OCI-LY1 (cell line): ENCODE measurements around the gene NISCH.

Source experiments
- H2AFZ ChIP-seq: fragments of 200-600 bp; sonication (generic), shearing (Covaris generic); 2 replicates; pipeline ENCODE4 v1.6.0; 2014; ENCODE audit warnings: antibody characterized with exemption, mild to moderate bottlenecking, low read length
- H3F3A ChIP-seq: fragments of 200-600 bp; sonication (generic), shearing (Covaris generic); 2 replicates; pipeline ENCODE4 v1.6.0; 2014; ENCODE audit warnings: mild to moderate bottlenecking, antibody characterized with exemption, low read length, moderate library complexity; ENCODE audit not compliant: insufficient read depth
- H3K27ac ChIP-seq: fragments of 200-600 bp; sonication (generic); 2 replicates; pipeline ENCODE4 v1.5.1; 2014; ENCODE audit warnings: low read length, mixed run types, mild to moderate bottlenecking, low read depth; ENCODE audit not compliant: poor library complexity, severe bottlenecking
- H3K27me3 ChIP-seq: fragments of 200-600 bp; sonication (generic); 2 replicates; pipeline ENCODE4 v1.6.0; 2014; ENCODE audit warnings: antibody characterized with exemption, mild to moderate bottlenecking, low read length, moderate library complexity; ENCODE audit not compliant: insufficient read depth
- H3K36me3 ChIP-seq: fragments of 200-600 bp; sonication (generic); 2 replicates; pipeline ENCODE4 v1.6.1; 2014; ENCODE audit warnings: mild to moderate bottlenecking, antibody characterized with exemption, low read length, moderate library complexity, mixed read lengths; ENCODE audit not compliant: insufficient read depth
- H3K4me1 ChIP-seq: fragments of 200-600 bp; sonication (generic); 2 replicates; pipeline ENCODE4 v1.5.1; 2014; ENCODE audit warnings: mild to moderate bottlenecking, low read length, moderate library complexity; ENCODE audit not compliant: insufficient read depth, severe bottlenecking
- H3K4me2 ChIP-seq: fragments of 200-600 bp; sonication (generic), shearing (Covaris generic); 2 replicates; pipeline ENCODE4 v1.6.1; 2014; ENCODE audit warnings: low read length
- H3K4me3 ChIP-seq: fragments of 200-600 bp; sonication (generic); 2 replicates; pipeline ENCODE4 v1.5.1; 2014; ENCODE audit warnings: low read length, low read depth, mild to moderate bottlenecking, mixed read lengths; ENCODE audit not compliant: poor library complexity, severe bottlenecking
- H3K79me2 ChIP-seq: fragments of 200-600 bp; shearing (Covaris generic); 2 replicates; pipeline ENCODE4 v1.6.1; 2016; ENCODE audit warnings: mixed run types, low read length, mixed read lengths; ENCODE audit not compliant: insufficient read depth
- H3K9ac ChIP-seq: fragments of 200-600 bp; sonication (generic), shearing (Covaris generic); 2 replicates; pipeline ENCODE4 v1.6.1; 2014; ENCODE audit warnings: mild to moderate bottlenecking, low read length, mixed read lengths
- H3K9me2 ChIP-seq: fragments of 200-600 bp; sonication (generic), shearing (Covaris generic); 2 replicates; pipeline ENCODE4 v1.6.1; 2014; ENCODE audit warnings: low read depth, mild to moderate bottlenecking, low read length, mixed read lengths
- H3K9me3 ChIP-seq: fragments of 200-600 bp; shearing (Covaris generic); 2 replicates; pipeline ENCODE4 v1.6.1; 2014; ENCODE audit warnings: low read length, mixed read lengths
- H4K20me1 ChIP-seq: fragments of 200-600 bp; sonication (generic), shearing (Covaris generic); 2 replicates; pipeline ENCODE4 v1.6.0; 2016; ENCODE audit warnings: mild to moderate bottlenecking, low read length; ENCODE audit not compliant: insufficient read depth
- EZH2 ChIP-seq: fragments of 200-600 bp; sonication (generic), shearing (Covaris generic); IDR thresholded peaks from 2 replicates; pipeline ENCODE4 v1.8.0; 2017; ENCODE audit warnings: borderline replicate concordance, mixed run types, mild to moderate bottlenecking, antibody characterized with exemption, low read length, moderate library complexity, mixed read lengths
- TF ChIP-seq, protein P1 (sequence below): fragments of 200-600 bp; sonication (generic), shearing (Covaris generic); IDR thresholded peaks from 2 replicates; pipeline ENCODE4 v1.5.1; 2017; ENCODE audit warnings: mild to moderate bottlenecking, antibody characterized with exemption, low read length, moderate library complexity, mixed read lengths

NISCH gene

DNA sequence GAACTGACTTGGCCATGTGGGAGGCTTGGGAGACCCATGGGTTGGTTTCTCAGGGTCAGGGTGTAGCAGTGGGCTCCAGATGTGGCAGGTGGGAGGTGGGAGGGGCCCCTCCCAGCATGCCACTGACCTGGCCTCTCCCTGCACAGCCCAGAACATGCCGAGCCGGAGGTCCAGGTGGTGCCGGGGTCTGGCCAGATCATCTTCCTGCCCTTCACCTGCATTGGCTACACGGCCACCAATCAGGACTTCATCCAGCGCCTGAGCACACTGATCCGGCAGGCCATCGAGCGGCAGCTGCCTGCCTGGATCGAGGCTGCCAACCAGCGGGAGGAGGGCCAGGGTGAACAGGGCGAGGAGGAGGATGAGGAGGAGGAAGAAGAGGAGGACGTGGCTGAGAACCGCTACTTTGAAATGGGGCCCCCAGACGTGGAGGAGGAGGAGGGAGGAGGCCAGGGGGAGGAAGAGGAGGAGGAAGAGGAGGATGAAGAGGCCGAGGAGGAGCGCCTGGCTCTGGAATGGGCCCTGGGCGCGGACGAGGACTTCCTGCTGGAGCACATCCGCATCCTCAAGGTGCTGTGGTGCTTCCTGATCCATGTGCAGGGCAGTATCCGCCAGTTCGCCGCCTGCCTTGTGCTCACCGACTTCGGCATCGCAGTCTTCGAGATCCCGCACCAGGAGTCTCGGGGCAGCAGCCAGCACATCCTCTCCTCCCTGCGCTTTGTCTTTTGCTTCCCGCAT lies 31.8 kb downstream of the NISCH start:
- no peaks in the 10 kb centered on the region for H3K27me3 ChIP-seq
- no peaks in the 10 kb centered on the region for H3K4me1 ChIP-seq
- H3K27ac ChIP-seq: no peak overlapping the region
- H3K4me3 ChIP-seq: no peak overlapping the region
- peaks cover 63% of the 10 kb centered on the region; the same call in 1 of the 2 replicates for H3K36me3 ChIP-seq
- no peak overlapping the region for H3K4me2 ChIP-seq
- H3K9me3 ChIP-seq: no peaks in the 10 kb centered on the region
- no peak overlapping the region for H3K9ac ChIP-seq
- no peaks in the 10 kb centered on the region for H4K20me1 ChIP-seq
- no peaks in the 10 kb centered on the region for H3K79me2 ChIP-seq
- TF ChIP-seq, protein P1, sequence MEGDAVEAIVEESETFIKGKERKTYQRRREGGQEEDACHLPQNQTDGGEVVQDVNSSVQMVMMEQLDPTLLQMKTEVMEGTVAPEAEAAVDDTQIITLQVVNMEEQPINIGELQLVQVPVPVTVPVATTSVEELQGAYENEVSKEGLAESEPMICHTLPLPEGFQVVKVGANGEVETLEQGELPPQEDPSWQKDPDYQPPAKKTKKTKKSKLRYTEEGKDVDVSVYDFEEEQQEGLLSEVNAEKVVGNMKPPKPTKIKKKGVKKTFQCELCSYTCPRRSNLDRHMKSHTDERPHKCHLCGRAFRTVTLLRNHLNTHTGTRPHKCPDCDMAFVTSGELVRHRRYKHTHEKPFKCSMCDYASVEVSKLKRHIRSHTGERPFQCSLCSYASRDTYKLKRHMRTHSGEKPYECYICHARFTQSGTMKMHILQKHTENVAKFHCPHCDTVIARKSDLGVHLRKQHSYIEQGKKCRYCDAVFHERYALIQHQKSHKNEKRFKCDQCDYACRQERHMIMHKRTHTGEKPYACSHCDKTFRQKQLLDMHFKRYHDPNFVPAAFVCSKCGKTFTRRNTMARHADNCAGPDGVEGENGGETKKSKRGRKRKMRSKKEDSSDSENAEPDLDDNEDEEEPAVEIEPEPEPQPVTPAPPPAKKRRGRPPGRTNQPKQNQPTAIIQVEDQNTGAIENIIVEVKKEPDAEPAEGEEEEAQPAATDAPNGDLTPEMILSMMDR: no peak
- no peak for TF ChIP-seq EZH2
- no peaks in the 10 kb centered on the region for H3K9me2 ChIP-seq
- H2AFZ ChIP-seq: no peak overlapping the region
- H3F3A ChIP-seq: no peaks in the 10 kb centered on the region

DNA sequence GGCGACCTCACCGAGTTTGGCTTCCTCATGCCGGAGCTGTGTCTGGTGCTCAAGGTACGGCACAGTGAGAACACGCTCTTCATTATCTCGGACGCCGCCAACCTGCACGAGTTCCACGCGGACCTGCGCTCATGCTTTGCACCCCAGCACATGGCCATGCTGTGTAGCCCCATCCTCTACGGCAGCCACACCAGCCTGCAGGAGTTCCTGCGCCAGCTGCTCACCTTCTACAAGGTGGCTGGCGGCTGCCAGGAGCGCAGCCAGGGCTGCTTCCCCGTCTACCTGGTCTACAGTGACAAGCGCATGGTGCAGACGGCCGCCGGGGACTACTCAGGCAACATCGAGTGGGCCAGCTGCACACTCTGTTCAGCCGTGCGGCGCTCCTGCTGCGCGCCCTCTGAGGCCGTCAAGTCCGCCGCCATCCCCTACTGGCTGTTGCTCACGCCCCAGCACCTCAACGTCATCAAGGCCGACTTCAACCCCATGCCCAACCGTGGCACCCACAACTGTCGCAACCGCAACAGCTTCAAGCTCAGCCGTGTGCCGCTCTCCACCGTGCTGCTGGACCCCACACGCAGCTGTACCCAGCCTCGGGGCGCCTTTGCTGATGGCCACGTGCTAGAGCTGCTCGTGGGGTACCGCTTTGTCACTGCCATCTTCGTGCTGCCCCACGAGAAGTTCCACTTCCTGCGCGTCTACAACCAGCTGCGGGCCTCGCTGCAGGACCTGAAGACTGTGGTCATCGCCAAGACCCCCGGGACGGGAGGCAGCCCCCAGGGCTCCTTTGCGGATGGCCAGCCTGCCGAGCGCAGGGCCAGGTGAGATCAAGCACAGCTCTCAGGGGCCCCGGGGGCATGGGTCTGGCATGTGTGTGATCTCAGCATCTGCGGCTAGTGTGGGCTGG lies 32.6 kb downstream of the NISCH start:
- no peaks in the 10 kb centered on the region for H3K9me2 ChIP-seq
- peaks cover 67% of the 10 kb centered on the region; the same call in 1 of the 2 replicates for H3K36me3 ChIP-seq
- no peak for TF ChIP-seq EZH2
- TF ChIP-seq, protein P1: no peak
- H3K27ac ChIP-seq: no peak overlapping the region
- no peak overlapping the region for H3K9ac ChIP-seq
- no peaks in the 10 kb centered on the region for H3K4me1 ChIP-seq
- H3F3A ChIP-seq: no peaks in the 10 kb centered on the region
- H3K4me2 ChIP-seq: no peak overlapping the region
- no peaks in the 10 kb centered on the region for H3K9me3 ChIP-seq
- no peaks in the 10 kb centered on the region for H3K79me2 ChIP-seq
- H3K4me3 ChIP-seq: no peak overlapping the region
- H4K20me1 ChIP-seq: no peaks in the 10 kb centered on the region
- no peaks in the 10 kb centered on the region for H3K27me3 ChIP-seq
- H2AFZ ChIP-seq: no peak overlapping the region

DNA sequence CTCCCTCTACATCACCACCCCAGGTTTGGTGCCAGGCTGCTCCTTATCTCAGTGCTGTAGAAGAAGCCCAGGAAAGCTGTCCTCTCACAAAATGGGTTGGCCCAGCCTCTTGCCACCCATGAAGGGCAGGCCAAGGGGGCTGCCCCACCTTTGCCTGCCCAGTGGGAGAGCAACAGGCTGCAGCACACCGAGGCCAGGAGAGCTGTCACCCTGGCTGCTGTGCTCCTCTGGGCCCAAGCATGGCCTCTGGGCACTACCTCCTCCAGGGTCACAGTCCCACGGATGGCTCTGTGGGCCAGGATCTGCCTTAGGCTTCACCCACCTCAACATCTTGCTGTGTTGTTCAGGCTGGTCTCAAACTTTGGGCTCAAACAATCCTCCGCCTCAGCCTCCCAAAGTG lies 33.3 kb downstream of the NISCH start:
- H3K4me3 ChIP-seq: no peak overlapping the region

More for the DNA sequence above, 33.3 kb downstream of the NISCH start:
- Histone ChIP-seq H3K4me1 (no peaks in the 10 kb centered on the region), H3K36me3 (peaks cover 70% of the 10 kb centered on the region; the same call in 1 of the 2 replicates), H3K27me3 (no peaks in the 10 kb centered on the region), H3K4me2 (no peak overlapping the region), H4K20me1 (no peaks in the 10 kb centered on the region), H3K27ac (no peak overlapping the region), H2AFZ (no peak overlapping the region), H3F3A (no peaks in the 10 kb centered on the region), H3K79me2 (no peaks in the 10 kb centered on the region), H3K9me2 (no peaks in the 10 kb centered on the region), H3K9ac (no peak overlapping the region), H3K9me3 (no peaks in the 10 kb centered on the region)
- TF ChIP-seq, protein P1: no peak
